ENCODE data around the gene SPDYE16.
"Not testable (repeated sequence)": the region's sequence is repeated elsewhere in the genome, so short reads cannot be mapped to it uniquely, and the experiment has no call there.

SPDYE16 gene

GRCh38 chr7:76551992-76552391 is 8.9 kb upstream of the SPDYE16 start:
- H3K4me3 ChIP-seq (ENCODE audit: low read length); DNase-seq (ENCODE audit: low read depth): not testable (repeated sequence)

- peak; percentile 6 for DNase-seq (ENCODE audit: low read depth)
- H3K4me3 ChIP-seq (ENCODE audit: low read length) = peak overlapping the region; percentile 67
Measured at GRCh38 chr7:76549855-76550248, 6.8 kb upstream of the SPDYE16 start.

GRCh38 chr7:76549025-76549854 is 6.1 kb upstream of the SPDYE16 start:
- peak; percentile 71 for DNase-seq (ENCODE audit: low read depth)
- H3K4me3 ChIP-seq (ENCODE audit: low read length) = peak overlapping the region; percentile 67

- DNase-seq (ENCODE audit: low read depth) = not testable (repeated sequence)
Measured at GRCh38 chr7:76531643-76532042, 11.5 kb downstream of the SPDYE16 start.

GRCh38 chr7:76526183-76526582 is 16.9 kb downstream of the SPDYE16 start:
- not testable (repeated sequence) for H3K4me3 ChIP-seq (ENCODE audit: low read length); DNase-seq (ENCODE audit: low read depth)

More at GRCh38 chr7:76531643-76532042, 11.5 kb downstream of the SPDYE16 start:
- not testable (repeated sequence) for H3K4me3 ChIP-seq (ENCODE audit: low read length)

GRCh38 chr7:76516932-76517331 is 26.2 kb downstream of the SPDYE16 start:
- H3K4me3 ChIP-seq (ENCODE audit: low read length); DNase-seq (ENCODE audit: low read depth): not testable (repeated sequence)

GRCh38 chr7:76515999-76516443 is 27.1 kb downstream of the SPDYE16 start:
- peak; percentile 72 for TF ChIP-seq CTCF (IDR thresholded peaks at IDR 0.05; ENCODE audit: insufficient read depth, low read depth, low read length, missing control alignments)
- H3K4me3 ChIP-seq (ENCODE audit: low read length) = no peak overlapping the region
- peak; percentile 32 for DNase-seq (ENCODE audit: low read depth)

- no peak overlapping the region for H3K4me3 ChIP-seq (ENCODE audit: low read length)
- no peak for TF ChIP-seq CTCF (IDR thresholded peaks at IDR 0.05; ENCODE audit: insufficient read depth, low read depth, low read length, missing control alignments)
- DNase-seq (ENCODE audit: low read depth) = no peak
Measured at GRCh38 chr7:76514926-76515771, 27.9 kb downstream of the SPDYE16 start.

GRCh38 chr7:76513817-76514799 is 29.0 kb downstream of the SPDYE16 start:
- no peak for DNase-seq (ENCODE audit: low read depth)

More at GRCh38 chr7:76513817-76514799, 29.0 kb downstream of the SPDYE16 start:
- TF ChIP-seq CTCF (IDR thresholded peaks at IDR 0.05; ENCODE audit: insufficient read depth, low read depth, low read length, missing control alignments) = no peak
- H3K4me3 ChIP-seq (ENCODE audit: low read length) = no peak overlapping the region
